AG08395 (cell line): Measurements from ENCODE around the gene HNRNPC.
A peak's percentile ranks its signal among the peaks of the same experiment; 100 is the strongest.
"Not testable (repeated sequence)": the region's sequence is repeated elsewhere in the genome, so short reads cannot be mapped to it uniquely, and the experiment has no call there.

Source experiments
- DNase-seq: peaks from one replicate; pipeline ENCODE4 v3.0.0; 2012; ENCODE audit warnings: mixed read lengths, low spot score

The HNRNPC gene

GRCh38 chr14:21244544-21244943 is 24.7 kb downstream of the HNRNPC start:
- DNase-seq, result no peak

GRCh38 chr14:21241218-21241819 is 27.9 kb downstream of the HNRNPC start:
- peak; percentile 30 for DNase-seq

GRCh38 chr14:21240417-21240816 is 28.8 kb downstream of the HNRNPC start:
- DNase-seq, result no peak

- DNase-seq, result no peak
Measured at GRCh38 chr14:21238823-21239518, 30.3 kb downstream of the HNRNPC start.

- DNase-seq, result no peak
Measured at GRCh38 chr14:21236948-21237797, 32.1 kb downstream of the HNRNPC start.

- DNase-seq, result no peak
Measured at GRCh38 chr14:21234112-21234511, 35.1 kb downstream of the HNRNPC start.

- DNase-seq, result no peak
Measured at GRCh38 chr14:21233457-21234076, 35.7 kb downstream of the HNRNPC start.

GRCh38 chr14:21231020-21231652 is 38.1 kb downstream of the HNRNPC start:
- DNase-seq, result no peak

GRCh38 chr14:21229821-21230220 is 39.4 kb downstream of the HNRNPC start:
- DNase-seq, result no peak

GRCh38 chr14:21227981-21228380 is 41.3 kb downstream of the HNRNPC start:
- no peak for DNase-seq

GRCh38 chr14:21227150-21227549 is 42.1 kb downstream of the HNRNPC start:
- DNase-seq, result no peak

- DNase-seq, result no peak
Measured at GRCh38 chr14:21226467-21226866, 42.8 kb downstream of the HNRNPC start.

- not testable (repeated sequence) for DNase-seq
Measured at GRCh38 chr14:21225164-21225563, 44.1 kb downstream of the HNRNPC start.

- DNase-seq, result peak; percentile 22
Measured at GRCh38 chr14:21220874-21221477, 48.3 kb downstream of the HNRNPC start.

GRCh38 chr14:21219561-21220111 is 49.6 kb downstream of the HNRNPC start:
- DNase-seq, result no peak

GRCh38 chr14:21219120-21219519 is 50.1 kb downstream of the HNRNPC start:
- no peak for DNase-seq

- no peak for DNase-seq
Measured at GRCh38 chr14:21215879-21216251, 53.4 kb downstream of the HNRNPC start.

GRCh38 chr14:21215130-21215878 is 53.9 kb downstream of the HNRNPC start:
- no peak for DNase-seq

- no peak for DNase-seq
Measured at GRCh38 chr14:21213652-21214051, 55.6 kb downstream of the HNRNPC start.

GRCh38 chr14:21212824-21213223 is 56.4 kb downstream of the HNRNPC start:
- not testable (repeated sequence) for DNase-seq

GRCh38 chr14:21211509-21211908 is 57.7 kb downstream of the HNRNPC start:
- DNase-seq, result no peak
